K562 (cell line): Measurements from ENCODE around the gene COL26A1. TPM values are rescaled to one million over a fixed set of nuclear protein-coding genes. Genes with fewer than 3 reads are reported as not detected.

Experiments
- BCOR ChIP-seq: fragments of 450-650 bp; IDR thresholded peaks from 2 replicates; pipeline ENCODE4 v1.6.1; 2016
- BDP1 ChIP-seq: IDR thresholded peaks from 3 replicates; pipeline ENCODE4 v1.6.1; 2011; ENCODE audit not compliant: insufficient read length, insufficient read depth
- CBFA2T3 ChIP-seq: fragments of 450-650 bp; IDR thresholded peaks from 2 replicates; pipeline ENCODE4 v1.6.1; 2017
- CEBPG ChIP-seq, 3 experiments: fragments of 200-800 bp in 1 of 3; sonication (Bioruptor generic) in 1 of 3; sonication (generic) in 1 of 3; formaldehyde crosslinking in 1 of 3; IDR thresholded peaks in 2 of 3; conservative IDR thresholded peaks in 1 of 3; 2 replicates each; pipeline versions ENCODE4 v1.6.1 to v1.8.0; 2016 to 2022; ENCODE audit warnings: missing compliant biosample characterization in 2 of 3, missing genetic modification characterization in 2 of 3, mild to moderate bottlenecking in 1 of 3, missing genetic modification reagents in 1 of 3
- HMG20B ChIP-seq: fragments of 250-450 bp; sonication (Bioruptor Pico); IDR thresholded peaks from 2 replicates; pipeline ENCODE4 v1.5.0; 2021; ENCODE audit warnings: mild to moderate bottlenecking
- MAFF ChIP-seq: IDR thresholded peaks from 2 replicates; pipeline ENCODE4 v1.6.1; 2012; ENCODE audit warnings: low read length, improper control_type of control experiment
- MEF2A ChIP-seq: IDR thresholded peaks from 2 replicates; pipeline ENCODE4 v1.6.1; 2011; ENCODE audit warnings: low read depth, mild to moderate bottlenecking, low read length, moderate library complexity; ENCODE audit not compliant: control insufficient read depth
- MEF2D ChIP-seq: conservative IDR thresholded peaks from 2 replicates; pipeline ENCODE4 v1.6.1; 2016; ENCODE audit warnings: low read depth, missing genetic modification characterization, missing compliant biosample characterization
- NFE2L1 ChIP-seq: fragments of 450-650 bp; IDR thresholded peaks from 2 replicates; pipeline ENCODE4 v1.6.1; 2016; ENCODE audit warnings: missing genetic modification characterization, low read depth, mild to moderate bottlenecking, missing compliant biosample characterization, moderate library complexity, borderline replicate concordance
- NR3C1 ChIP-seq: sonication (generic); formaldehyde crosslinking; IDR thresholded peaks from 2 replicates; pipeline ENCODE4 v1.8.1; 2022; ENCODE audit warnings: missing genetic modification reagents
- RBM25 ChIP-seq: fragments of 200-400 bp; formaldehyde crosslinking; IDR thresholded peaks from 2 replicates; pipeline ENCODE4 v1.6.1; 2018; ENCODE audit warnings: low read length, low read depth, moderate library complexity; ENCODE audit not compliant: severe bottlenecking
- SMAD4 ChIP-seq: fragments of 250-450 bp; sonication (Bioruptor Pico); conservative IDR thresholded peaks from 2 replicates; pipeline ENCODE4 v1.8.0; 2021; ENCODE audit warnings: inconsistent platforms, mild to moderate bottlenecking, moderate library complexity
- SMARCA5 ChIP-seq: fragments of 450-650 bp; IDR thresholded peaks from 2 replicates; pipeline ENCODE4 v1.6.1; 2016
- TRIM28 ChIP-seq: fragments of 450-650 bp; IDR thresholded peaks from 2 replicates; pipeline ENCODE4 v1.6.1; 2017
- USF2 ChIP-seq: sonication (generic); formaldehyde crosslinking; IDR thresholded peaks from 2 replicates; pipeline ENCODE4 v1.5.0; 2020; ENCODE audit warnings: missing genetic modification reagents
- ZNF311 ChIP-seq: fragments of 250-450 bp; sonication (Bioruptor Pico); IDR thresholded peaks from 2 replicates; pipeline ENCODE4 v1.4.0; 2020; ENCODE audit warnings: mild to moderate bottlenecking, moderate library complexity
- ZNF407 ChIP-seq: fragments of 450-650 bp; IDR thresholded peaks from 2 replicates; pipeline ENCODE4 v1.6.1; 2016; ENCODE audit warnings: low read depth
- ZNF431 ChIP-seq: sonication (generic); formaldehyde crosslinking; IDR thresholded peaks from 2 replicates; pipeline ENCODE4 v1.8.0; 2022; ENCODE audit warnings: mild to moderate bottlenecking, missing genetic modification reagents
- polyA plus RNA-seq, 8 experiments: library from polyadenylated mRNA; depleted of rRNA in 4 of 8; stranded (reverse) in 5 of 8; unstranded in 3 of 8; fragments of >200 nt; fragmentation: Nextera tagmentation in 2 of 8; fragmentation: Illumina TruSeq in 1 of 8; extraction: Ambion mirVana in 2 of 8; extraction: Trizol in 1 of 8; gene quantifications; 2 replicates each; pipeline versions ENCODE4 v1.2.1 to v1.2.3, GENCODE V29; 2011 to 2014; ENCODE audit warnings: inconsistent platforms in 1 of 8, missing spikeins in 1 of 8
- total RNA-seq, 7 experiments: library from RNA; depleted of rRNA in 6 of 7; stranded (reverse); fragments of >200 nt in 6 of 7; fragmentation: Illumina TruSeq in 2 of 7; extraction: Trizol in 2 of 7; gene quantifications; 2 replicates each; pipeline versions ENCODE4 v1.2.1 to v1.2.3, GENCODE V29; 2011 to 2021; ENCODE audit warnings: low replicate concordance in 1 of 7

The COL26A1 gene
- total and polyA plus RNA-seq, 9 of the 15 experiments (the other 6 are each of a cell fraction or from before 2014, with no cell fraction given), result 0.04 to 0.39 (median 0.07) TPM; not detected in 5

- no peak for TF ChIP-seq ZNF407
- no peak for TF ChIP-seq ZNF431
- TF ChIP-seq HMG20B (CRISPR knock-in tag), result no peak
- TF ChIP-seq BCOR, result peak; percentile 49; the same call in 1 of the 2 replicates
- no peak for TF ChIP-seq NFE2L1 (tag)
- no peak for TF ChIP-seq MEF2A
- no peak for TF ChIP-seq MEF2D (tag)
- TF ChIP-seq MAFF, result no peak
- no peak for TF ChIP-seq CEBPG (CRISPR knock-in tag; IDR thresholded peaks at IDR 0.05)
- TF ChIP-seq CEBPG (tag; conservative IDR thresholded peaks at IDR 0.05 in 1 of 2, IDR thresholded peaks at IDR 0.05 in 1 of 2), result no peak
- 0 out of 2 replicates have a peak, but pooled peaks have one; percentile 30 for TF ChIP-seq SMARCA5
- TF ChIP-seq BDP1, result no peak
- no peak for TF ChIP-seq SMAD4 (CRISPR knock-in tag)
- peak; percentile 86 for TF ChIP-seq RBM25
- TF ChIP-seq TRIM28, result no peak
- TF ChIP-seq USF2 (CRISPR knock-in tag), result no peak
- no peak for TF ChIP-seq ZNF311
- no peak for TF ChIP-seq NR3C1 (CRISPR knock-in tag)
- TF ChIP-seq CBFA2T3, result no peak
Observed at GRCh38 chr7:101426303-101427011, 63.8 kb downstream of the COL26A1 start (continued).
